GM12872 (cell line): ENCODE measurements around the gene CSF1.

Source experiments
- CTCF ChIP-seq: IDR thresholded peaks from 3 replicates; pipeline ENCODE4 v1.5.1; 2011; ENCODE audit warnings: low read depth, mild to moderate bottlenecking, low read length, moderate library complexity; ENCODE audit not compliant: insufficient read depth

CSF1 gene

GRCh38 chr1:109893532-109894171 is 17.0 kb upstream of the CSF1 start:
- TF ChIP-seq CTCF: no peak

- TF ChIP-seq CTCF: no peak
Observed at GRCh38 chr1:109894823-109895719, 15.6 kb upstream of the CSF1 start.

- TF ChIP-seq CTCF: no peak
Observed at GRCh38 chr1:109895720-109896504, 14.7 kb upstream of the CSF1 start.

GRCh38 chr1:109896681-109897080 is 14.0 kb upstream of the CSF1 start:
- TF ChIP-seq CTCF: no peak

GRCh38 chr1:109897259-109897955 is 13.2 kb upstream of the CSF1 start:
- no peak for TF ChIP-seq CTCF

GRCh38 chr1:109898842-109899241 is 11.8 kb upstream of the CSF1 start:
- TF ChIP-seq CTCF: no peak
